ENCODE measurements around the gene MYH7B. TPM values are rescaled to one million over a fixed set of nuclear protein-coding genes. Genes with fewer than 3 reads are reported as not detected.

Gene MYH7B
- total and polyA plus RNA-seq, 2 donors (not counting 3 experiments of a cell fraction or from before 2014, with no cell fraction given): 0.03 TPM; not detected in 1

GRCh38 chr20:34992751-34993417 is 37.2 kb downstream of the MYH7B start:
- intact Hi-C loops (cut with micrococcal nuclease) (no loop called here), dilution Hi-C loops (cut with MboI; ENCODE audit: extremely low pct_ligation_motif_present, low sequenced_read_pairs) (no loop called here)
- no TSS peak for BruUV-seq (replicated peaks)
- no peak overlapping the region for H2AFZ ChIP-seq (ENCODE audit: low read depth, low read length)
- no peak overlapping the region for H3K4me2 ChIP-seq (ENCODE audit: insufficient read depth, low read length)
- no peak for FAIRE-seq
- H3K79me2 ChIP-seq (ENCODE audit: control insufficient read depth, insufficient read depth, low read length): no peaks in the 10 kb centered on the region
- no peak for DNase-seq (ENCODE audit: low read depth, low spot score)
- H4K20me1 ChIP-seq (replicated peaks; ENCODE audit: control insufficient read depth, extremely low read depth, insufficient read depth, low read length): no peaks in the 10 kb centered on the region
- H3K9me3 ChIP-seq (replicated peaks; ENCODE audit: control insufficient read depth, insufficient read depth, low read length): no peaks in the 10 kb centered on the region
- H3K36me3 ChIP-seq (ENCODE audit: control insufficient read depth in 2 of 2, extremely low read depth in 1 of 2, insufficient read depth in 2 of 2, low read length in 2 of 2): peaks cover 0 to 18% of the 10 kb centered on the region in 2 experiments
- H3K4me3 ChIP-seq (replicated peaks in 1 of 3; ENCODE audit: insufficient read depth in 1 of 3, low read depth in 1 of 3, low read length in 3 of 3): no peak overlapping the region
- H3K4me1 ChIP-seq (ENCODE audit: control insufficient read depth, extremely low read depth, insufficient read depth, low read length): no peaks in the 10 kb centered on the region
- no peaks in the 10 kb centered on the region for H3K9me1 ChIP-seq (replicated peaks; ENCODE audit: control insufficient read depth, extremely low read depth, insufficient read depth, low read length)
- TF ChIP-seq FOS (IDR thresholded peaks at IDR 0.05; ENCODE audit: borderline replicate concordance, insufficient read depth, low read length) (no peak), MYC (IDR thresholded peaks at IDR 0.05; ENCODE audit: low read depth, low read length) (no peak), EZH2 (IDR thresholded peaks at IDR 0.05; ENCODE audit: borderline replicate concordance, low read depth, low read length, severe bottlenecking) (no peak), POLR2A (IDR thresholded peaks at IDR 0.05; ENCODE audit: low read depth, low read length) (no peak), CTCF (IDR thresholded peaks at IDR 0.05; ENCODE audit: extremely low read depth in 1 of 2, insufficient read depth in 1 of 2, low read depth in 1 of 2, low read length in 2 of 2) (no peak), MAX (IDR thresholded peaks at IDR 0.05; ENCODE audit: insufficient read depth, insufficient read length) (no peak), JUN (IDR thresholded peaks at IDR 0.05; ENCODE audit: borderline replicate concordance, insufficient read depth, insufficient read length, low read depth) (no peak), POLR2AphosphoS5 (IDR thresholded peaks at IDR 0.05; ENCODE audit: insufficient read depth, low read depth, low read length) (no peak), GATA2 (IDR thresholded peaks at IDR 0.05; ENCODE audit: insufficient read depth, insufficient read length, low read depth, low read length) (no peak)
- POLR2A ChIA-PET: no interaction called here
- no peak overlapping the region for H3K27ac ChIP-seq (ENCODE audit: insufficient read depth, low read depth, low read length)
- no peak overlapping the region for H3K9ac ChIP-seq (replicated peaks; ENCODE audit: extremely low read depth, insufficient read depth, low read length)
- CTCF ChIA-PET: interaction anchor here (1.5 to 2.4 kb wide), 2 partner anchors 119 kb away, joined by 6 to 8 read pairs; no protein-coding TSS in a partner anchor
- H3K27me3 ChIP-seq (ENCODE audit: control insufficient read depth in 2 of 2, insufficient read depth in 2 of 2, low read length in 2 of 2): no peaks in the 10 kb centered on the region
